ENCODE measurements around the gene PCLAF.

The PCLAF gene

DNA sequence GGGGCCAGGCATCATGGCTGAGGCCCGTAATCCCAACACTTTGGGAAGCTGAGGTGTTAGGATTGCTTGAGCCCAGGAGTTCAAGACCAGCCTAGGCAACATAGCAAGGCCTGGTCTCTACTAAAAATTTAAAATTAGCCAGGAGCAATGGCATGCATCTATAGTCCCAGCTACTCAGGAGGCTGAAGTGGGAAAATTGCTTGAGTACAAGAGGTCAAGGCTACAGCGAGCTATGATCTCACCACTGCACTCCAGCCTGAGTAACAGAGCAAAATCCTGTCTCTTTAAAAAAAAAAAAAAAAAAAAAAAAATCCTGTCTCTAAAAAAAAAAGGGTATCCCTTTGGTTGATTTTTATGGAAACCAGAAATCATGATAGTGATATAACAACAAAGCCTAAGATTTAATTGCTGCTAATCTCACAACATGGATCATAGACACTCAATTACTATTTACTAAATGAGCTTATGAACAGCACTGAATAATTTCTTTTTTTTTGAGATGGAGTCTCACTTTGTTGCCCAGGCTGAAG is 12.1 kb downstream of the PCLAF start:
- Histone ChIP-seq H3K9me3 (ENCODE audit: low read length) (no peaks in the 10 kb centered on the region), H3F3A (ENCODE audit: insufficient read depth, low read length) (no peaks in the 10 kb centered on the region), H3K4me2 (ENCODE audit: low read length) (no peak overlapping the region), H3K36me3 (ENCODE audit: insufficient read depth, low read length) (peaks cover 38% of the 10 kb centered on the region), H3K27ac (ENCODE audit: low read depth, low read length, poor library complexity, severe bottlenecking) (no peak overlapping the region), H3K9ac (ENCODE audit: low read length) (no peak overlapping the region), H3K4me3 (ENCODE audit: low read depth, low read length, poor library complexity, severe bottlenecking) (no peak overlapping the region), H3K4me1 (ENCODE audit: insufficient read depth, low read length, severe bottlenecking) (peaks cover 12% of the 10 kb centered on the region), H3K79me2 (ENCODE audit: insufficient read depth, low read length) (no peaks in the 10 kb centered on the region), H3K27me3 (ENCODE audit: insufficient read depth, low read length) (no peaks in the 10 kb centered on the region), H3K9me2 (ENCODE audit: low read depth, low read length) (no peaks in the 10 kb centered on the region), H4K20me1 (ENCODE audit: insufficient read depth, low read length) (no peaks in the 10 kb centered on the region), H2AFZ (ENCODE audit: low read length) (no peak overlapping the region)
- no peak for TF ChIP-seq EZH2 (IDR thresholded peaks at IDR 0.05; ENCODE audit: borderline replicate concordance, low read length)
- TF ChIP-seq, protein P1, sequence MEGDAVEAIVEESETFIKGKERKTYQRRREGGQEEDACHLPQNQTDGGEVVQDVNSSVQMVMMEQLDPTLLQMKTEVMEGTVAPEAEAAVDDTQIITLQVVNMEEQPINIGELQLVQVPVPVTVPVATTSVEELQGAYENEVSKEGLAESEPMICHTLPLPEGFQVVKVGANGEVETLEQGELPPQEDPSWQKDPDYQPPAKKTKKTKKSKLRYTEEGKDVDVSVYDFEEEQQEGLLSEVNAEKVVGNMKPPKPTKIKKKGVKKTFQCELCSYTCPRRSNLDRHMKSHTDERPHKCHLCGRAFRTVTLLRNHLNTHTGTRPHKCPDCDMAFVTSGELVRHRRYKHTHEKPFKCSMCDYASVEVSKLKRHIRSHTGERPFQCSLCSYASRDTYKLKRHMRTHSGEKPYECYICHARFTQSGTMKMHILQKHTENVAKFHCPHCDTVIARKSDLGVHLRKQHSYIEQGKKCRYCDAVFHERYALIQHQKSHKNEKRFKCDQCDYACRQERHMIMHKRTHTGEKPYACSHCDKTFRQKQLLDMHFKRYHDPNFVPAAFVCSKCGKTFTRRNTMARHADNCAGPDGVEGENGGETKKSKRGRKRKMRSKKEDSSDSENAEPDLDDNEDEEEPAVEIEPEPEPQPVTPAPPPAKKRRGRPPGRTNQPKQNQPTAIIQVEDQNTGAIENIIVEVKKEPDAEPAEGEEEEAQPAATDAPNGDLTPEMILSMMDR (IDR thresholded peaks at IDR 0.05; ENCODE audit: low read length), result no peak

DNA sequence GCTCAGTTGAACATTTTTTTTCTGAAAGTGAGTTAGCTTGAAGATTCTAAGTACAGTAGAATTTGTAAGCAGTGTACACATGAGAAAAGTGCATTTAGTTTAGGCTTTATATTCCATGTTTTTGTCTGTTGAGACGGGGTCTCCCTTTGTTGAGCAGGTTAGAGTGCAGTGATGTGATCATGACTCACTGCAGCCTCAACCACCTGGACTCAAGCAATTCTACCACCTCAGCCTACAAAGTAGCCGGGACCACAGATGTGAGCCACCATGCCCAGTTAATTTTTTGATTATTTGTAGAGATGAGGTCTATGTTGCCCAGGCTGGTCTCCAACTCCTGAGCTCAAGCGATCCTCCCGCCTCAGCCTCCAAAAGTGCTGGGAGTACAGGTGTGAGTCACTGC is 20.0 kb downstream of the PCLAF start:
- H3F3A ChIP-seq (ENCODE audit: insufficient read depth, low read length), result 0 out of 2 replicates have a peak, but pooled peaks cover 5% of the 10 kb centered on the region
- H3K4me2 ChIP-seq (ENCODE audit: low read length), result no peak overlapping the region
- H3K27ac ChIP-seq (ENCODE audit: low read depth, low read length, poor library complexity, severe bottlenecking), result no peak overlapping the region
- TF ChIP-seq, protein P1 (IDR thresholded peaks at IDR 0.05; ENCODE audit: low read length), result no peak
- TF ChIP-seq EZH2 (IDR thresholded peaks at IDR 0.05; ENCODE audit: borderline replicate concordance, low read length), result no peak
- H3K9me2 ChIP-seq (ENCODE audit: low read depth, low read length), result no peaks in the 10 kb centered on the region
- no peaks in the 10 kb centered on the region for H3K9me3 ChIP-seq (ENCODE audit: low read length)
- H3K4me1 ChIP-seq (ENCODE audit: insufficient read depth, low read length, severe bottlenecking), result peaks cover 8% of the 10 kb centered on the region
- no peaks in the 10 kb centered on the region for H3K27me3 ChIP-seq (ENCODE audit: insufficient read depth, low read length)
- H3K79me2 ChIP-seq (ENCODE audit: insufficient read depth, low read length), result no peaks in the 10 kb centered on the region
- H3K4me3 ChIP-seq (ENCODE audit: low read depth, low read length, poor library complexity, severe bottlenecking), result no peak overlapping the region
- H3K9ac ChIP-seq (ENCODE audit: low read length), result no peak overlapping the region
- no peak overlapping the region for H2AFZ ChIP-seq (ENCODE audit: low read length)
- peaks cover 36% of the 10 kb centered on the region for H3K36me3 ChIP-seq (ENCODE audit: insufficient read depth, low read length)
- no peaks in the 10 kb centered on the region for H4K20me1 ChIP-seq (ENCODE audit: insufficient read depth, low read length)

DNA sequence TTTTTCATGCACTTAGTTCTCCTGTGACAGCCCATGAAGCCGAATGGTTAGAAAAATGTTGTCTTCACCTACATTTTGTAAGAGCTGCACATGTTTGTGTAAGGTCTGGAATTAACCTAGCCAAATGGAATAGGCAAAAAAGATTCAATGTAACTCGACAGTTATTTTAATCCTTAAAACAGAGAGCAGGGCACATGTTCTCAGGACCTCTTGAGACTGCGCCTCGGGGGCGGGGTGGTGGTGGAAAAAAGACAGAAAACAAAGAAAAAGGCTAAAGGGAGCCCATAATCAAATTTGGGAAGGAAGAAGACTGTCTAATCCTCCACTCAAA is 24.6 kb downstream of the PCLAF start:
- Histone ChIP-seq H3F3A (ENCODE audit: insufficient read depth, low read length) (0 out of 2 replicates have a peak, but pooled peaks cover 5% of the 10 kb centered on the region), H2AFZ (ENCODE audit: low read length) (no peak overlapping the region), H3K79me2 (ENCODE audit: insufficient read depth, low read length) (peaks cover 19% of the 10 kb centered on the region), H3K4me3 (ENCODE audit: low read depth, low read length, poor library complexity, severe bottlenecking) (peak overlapping the region; percentile 93), H3K9ac (ENCODE audit: low read length) (peak overlapping the region; percentile 45), H3K4me1 (ENCODE audit: insufficient read depth, low read length, severe bottlenecking) (peaks cover 20% of the 10 kb centered on the region), H4K20me1 (ENCODE audit: insufficient read depth, low read length) (no peaks in the 10 kb centered on the region), H3K4me2 (ENCODE audit: low read length) (peak overlapping the region; percentile 94), H3K27me3 (ENCODE audit: insufficient read depth, low read length) (no peaks in the 10 kb centered on the region), H3K27ac (ENCODE audit: low read depth, low read length, poor library complexity, severe bottlenecking) (peak overlapping the region; percentile 56), H3K36me3 (ENCODE audit: insufficient read depth, low read length) (peaks cover 9% of the 10 kb centered on the region; the same call in 1 of the 2 replicates), H3K9me3 (ENCODE audit: low read length) (no peaks in the 10 kb centered on the region), H3K9me2 (ENCODE audit: low read depth, low read length) (no peaks in the 10 kb centered on the region)
- TF ChIP-seq, protein P1 (IDR thresholded peaks at IDR 0.05; ENCODE audit: low read length), result no peak
- no peak for TF ChIP-seq EZH2 (IDR thresholded peaks at IDR 0.05; ENCODE audit: borderline replicate concordance, low read length)

All from OCI-LY1 (cell line).